A549 (cell line): ENCODE measurements around the gene OSGEPL1. TPM values are rescaled to one million over a fixed set of nuclear protein-coding genes. Genes with fewer than 3 reads are reported as not detected.
"Not testable (repeated sequence)": the region's sequence is repeated elsewhere in the genome, so short reads cannot be mapped to it uniquely, and the experiment has no call there.

Source experiments
- ATAC-seq, 2 experiments: fragments of 200-7000 bp in 1 of 2; fragments of >200 bp in 1 of 2; cut with Nextera tagmentation in 1 of 2; cut with Tn5 transposase in 1 of 2; 3 replicates each; pipeline versions ENCODE4 v1.8.0 to v1.9.1; 2018 to 2020; ENCODE audit warnings: mild to moderate bottlenecking in 1 of 2, moderate library complexity in 1 of 2
- CTCF ChIA-PET: fragments of 300-600 bp; sonication (Branson Sonifier 250); formaldehyde crosslinking; extraction: SDS; loops from one replicate; lab custom pipeline; 2021; ENCODE audit warnings: antibody characterized with exemption, inconsistent platforms; lab: Yijun Ruan, JAX
- POLR2A ChIA-PET: fragments of 350-600 bp; formaldehyde crosslinking; extraction: SDS; loops from one replicate; lab custom pipeline; 2021; ENCODE audit warnings: antibody characterized with exemption, inconsistent platforms; lab: Yijun Ruan, JAX
- DNase-seq, 2 experiments: peaks; one replicate each; pipeline versions ENCODE4 v3.0.0 to v3.0.0-alpha.2; 2011 to 2016; ENCODE audit warnings: low read depth in 1 of 2, low spot score in 1 of 2
- FAIRE-seq: peaks from 2 replicates; lab custom pipeline; 2011; peaks lifted over from hg19 to GRCh38; lab: Jason Lieb, UNC
- H3K27ac ChIP-seq, 2 experiments: fragments of >200 bp; sonication (Bioruptor Twin); formaldehyde crosslinking; 3 replicates each; pipeline ENCODE4 v1.5.1; 2016 to 2017
- H3K4me1 ChIP-seq: fragments of >200 bp; sonication (Bioruptor Twin); formaldehyde crosslinking; 3 replicates; pipeline ENCODE4 v1.6.1; 2016
- H3K4me2 ChIP-seq: fragments of >200 bp; sonication (Bioruptor Twin); formaldehyde crosslinking; 3 replicates; pipeline ENCODE4 v1.6.1; 2016
- H3K4me3 ChIP-seq: fragments of >200 bp; sonication (Bioruptor Twin); formaldehyde crosslinking; 3 replicates; pipeline ENCODE4 v1.5.1; 2016
- H3K9me3 ChIP-seq: fragments of >200 bp; sonication (Bioruptor Twin); formaldehyde crosslinking; 3 replicates; pipeline ENCODE4 v1.6.1; 2016
- EHMT2 ChIP-seq: fragments of 200-600 bp; sonication (generic); IDR thresholded peaks from 2 replicates; pipeline ENCODE4 v1.6.1; 2016; ENCODE audit warnings: antibody characterized with exemption, low read depth, mild to moderate bottlenecking, moderate library complexity
- FOSB ChIP-seq: fragments of 250-450 bp; sonication (Bioruptor Pico); IDR thresholded peaks from 2 replicates; pipeline ENCODE4 v1.5.0; 2020; ENCODE audit warnings: mild to moderate bottlenecking, moderate library complexity
- FOXS1 ChIP-seq: fragments of 250-450 bp; sonication (Bioruptor Pico); IDR thresholded peaks from 2 replicates; pipeline ENCODE4 v1.5.0; 2020; ENCODE audit warnings: mild to moderate bottlenecking, moderate library complexity
- JUNB ChIP-seq: fragments of >200 bp; sonication (Bioruptor Twin); formaldehyde crosslinking; IDR thresholded peaks from 2 replicates; pipeline ENCODE4 v1.6.1; 2016
- NPAS2 ChIP-seq: fragments of 250-450 bp; sonication (Bioruptor Pico); IDR thresholded peaks from 2 replicates; pipeline ENCODE4 v1.8.0; 2022; ENCODE audit warnings: mild to moderate bottlenecking, moderate library complexity, borderline replicate concordance
- RAD21 ChIP-seq, 2 experiments: fragments of >200 bp in 1 of 2; sonication (Bioruptor Twin) in 1 of 2; formaldehyde crosslinking in 1 of 2; IDR thresholded peaks in 1 of 2; conservative IDR thresholded peaks in 1 of 2; 2 replicates in 1 of 2; 3 replicates in 1 of 2; pipeline ENCODE4 v1.6.1; 2012 to 2018; ENCODE audit warnings: inconsistent platforms in 1 of 2
- REST ChIP-seq: fragments of 200-600 bp; sonication (generic); IDR thresholded peaks from 2 replicates; pipeline ENCODE4 v1.6.1; 2016; ENCODE audit warnings: antibody characterized with exemption, mild to moderate bottlenecking, moderate library complexity
- SMC3 ChIP-seq: fragments of >200 bp; sonication (Bioruptor Twin); formaldehyde crosslinking; IDR thresholded peaks from 3 replicates; pipeline ENCODE4 v1.6.1; 2018; ENCODE audit warnings: inconsistent platforms
- WGBS: methylation state at CpG from one replicate; pipeline ENCODE4 v1.1.6; 2017; ENCODE audit errors: missing lambda C conversion rate; 5-methylcytosine and 5-hydroxymethylcytosine counted together
- polyA plus RNA-seq, 4 experiments: library from polyadenylated mRNA; depleted of rRNA in 3 of 4; stranded (reverse); fragments of >200 nt; fragmentation: RNase III in 1 of 4; extraction: RNeasy Plus Mini Kit Qiagen cat#74134 plus additional on column Dnase treatment in 1 of 4; gene quantifications; 2 replicates in 3 of 4; 3 replicates in 1 of 4; pipeline ENCODE4 v1.2.3, GENCODE V29; 2011 to 2017
- TF ChIP-seq, protein P1 (sequence below): fragments of >200 bp; sonication (Bioruptor Twin); formaldehyde crosslinking; IDR thresholded peaks from 3 replicates; pipeline ENCODE4 v1.5.1; 2016

The OSGEPL1 gene
- polyA plus RNA-seq, 2 of the 4 experiments (the other 2 are of a cell fraction) = 9.0 to 14.4 TPM

DNA sequence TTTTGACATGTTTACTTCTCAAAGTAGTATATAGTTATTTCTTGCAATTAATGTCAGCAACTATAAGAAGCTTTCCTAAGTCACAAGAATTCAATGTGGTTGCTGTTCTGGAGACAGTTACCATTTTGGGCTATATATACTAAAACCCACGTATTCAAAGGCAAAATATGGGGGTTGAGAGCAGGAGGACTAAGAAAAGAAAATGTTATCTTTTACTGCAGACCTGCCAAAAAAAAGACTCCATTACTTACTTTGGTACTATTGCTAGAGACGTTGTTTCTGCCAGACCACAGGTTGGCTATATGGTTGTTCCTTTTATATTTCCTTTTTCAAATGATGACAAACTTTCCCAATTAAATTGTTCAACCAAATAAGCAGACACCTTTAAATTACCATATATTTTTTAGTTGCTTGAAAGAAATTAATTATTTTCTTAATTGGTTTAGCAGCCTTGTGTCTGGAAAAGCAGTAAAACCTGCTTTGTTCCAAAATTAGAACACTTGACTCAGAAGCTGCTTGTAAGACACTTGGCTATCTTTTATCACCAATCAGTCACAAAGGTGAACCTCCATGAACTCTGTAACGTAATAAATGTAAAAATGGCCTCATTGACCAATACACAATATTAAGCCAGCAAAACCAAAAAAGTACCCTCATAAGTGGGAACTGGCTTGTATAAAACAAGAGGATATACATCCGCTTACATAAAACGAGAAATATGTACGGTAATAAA lies 8.2 kb upstream of the OSGEPL1 start (continued):
- TF ChIP-seq REST = no peak
- TF ChIP-seq JUNB = no peak
- no peak for TF ChIP-seq NPAS2 (CRISPR knock-in tag)
- TF ChIP-seq, all 56 proteins: peak for 0

DNA sequence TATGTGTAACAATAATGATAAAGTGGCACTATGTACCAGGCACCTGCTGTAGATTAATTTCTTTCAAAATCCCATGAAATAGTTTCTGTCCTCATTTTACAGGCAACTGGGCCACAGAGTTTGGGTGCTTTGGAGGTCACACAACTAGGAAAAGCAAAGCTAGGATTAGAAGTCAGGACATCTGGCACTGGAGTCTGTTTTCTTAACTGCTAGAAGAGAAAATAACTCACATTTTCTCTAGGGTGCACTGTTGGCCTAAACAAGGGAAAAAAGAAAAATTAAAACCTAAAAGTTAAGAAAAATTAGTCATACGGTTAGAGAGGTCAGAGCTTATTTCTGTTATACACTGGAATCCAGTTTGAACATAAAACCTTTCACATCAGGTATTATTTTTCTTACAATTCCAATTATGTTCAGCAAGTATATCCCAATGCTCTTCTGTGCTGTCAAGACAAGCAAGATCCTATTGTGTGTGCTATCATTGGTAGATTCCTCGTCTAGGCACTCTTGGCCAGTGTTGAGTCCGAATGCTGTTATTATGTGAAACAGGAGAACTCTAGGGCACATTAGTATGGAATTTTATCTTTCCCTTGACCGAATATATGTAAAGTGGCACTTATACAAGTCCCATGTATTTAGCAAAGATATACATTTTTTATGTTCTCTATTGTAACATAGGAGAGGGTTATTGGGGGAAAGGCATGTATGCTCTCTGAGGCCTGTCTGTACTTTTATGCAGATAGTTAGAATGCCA lies 1.5 kb upstream of the OSGEPL1 start:
- FAIRE-seq (no peak), DNase-seq (peak in 1 of 2 experiments; percentile 10), ATAC-seq (no peak)
- ChIA-PET POLR2A (interaction anchor here (0.6 to 1.4 kb wide), 3 partner anchors 103 to 555 kb away, joined by 3 to 4 read pairs (median 3); partner anchors contain the start of genes ASNSD1, HIBCH and SLC40A1), CTCF (interaction anchor here (0.6 to 6.5 kb wide), 11 partner anchors 8 to 549 kb away, joined by 3 to 40 read pairs (median 6); partner anchors contain the start of genes ORMDL1 and PMS1)
- H3K4me2 ChIP-seq = peak overlapping the region; percentile 90
- no peaks in the 10 kb centered on the region for H3K9me3 ChIP-seq
- 93% methylated on average over 4 of the region's 4 CpGs for WGBS
- H3K4me1 ChIP-seq = peaks cover 13% of the 10 kb centered on the region
- H3K4me3 ChIP-seq = peak overlapping the region; percentile 95; the same call in 1 of the 3 replicates
- TF ChIP-seq EHMT2 (no peak), FOXS1 (CRISPR knock-in tag) (no peak), RAD21 (conservative IDR thresholded peaks at IDR 0.05 in 1 of 2, IDR thresholded peaks at IDR 0.05 in 1 of 2) (peak; percentile 20 to 33; a peak in 2 of 5 replicates)
- TF ChIP-seq, protein P1, sequence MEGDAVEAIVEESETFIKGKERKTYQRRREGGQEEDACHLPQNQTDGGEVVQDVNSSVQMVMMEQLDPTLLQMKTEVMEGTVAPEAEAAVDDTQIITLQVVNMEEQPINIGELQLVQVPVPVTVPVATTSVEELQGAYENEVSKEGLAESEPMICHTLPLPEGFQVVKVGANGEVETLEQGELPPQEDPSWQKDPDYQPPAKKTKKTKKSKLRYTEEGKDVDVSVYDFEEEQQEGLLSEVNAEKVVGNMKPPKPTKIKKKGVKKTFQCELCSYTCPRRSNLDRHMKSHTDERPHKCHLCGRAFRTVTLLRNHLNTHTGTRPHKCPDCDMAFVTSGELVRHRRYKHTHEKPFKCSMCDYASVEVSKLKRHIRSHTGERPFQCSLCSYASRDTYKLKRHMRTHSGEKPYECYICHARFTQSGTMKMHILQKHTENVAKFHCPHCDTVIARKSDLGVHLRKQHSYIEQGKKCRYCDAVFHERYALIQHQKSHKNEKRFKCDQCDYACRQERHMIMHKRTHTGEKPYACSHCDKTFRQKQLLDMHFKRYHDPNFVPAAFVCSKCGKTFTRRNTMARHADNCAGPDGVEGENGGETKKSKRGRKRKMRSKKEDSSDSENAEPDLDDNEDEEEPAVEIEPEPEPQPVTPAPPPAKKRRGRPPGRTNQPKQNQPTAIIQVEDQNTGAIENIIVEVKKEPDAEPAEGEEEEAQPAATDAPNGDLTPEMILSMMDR = peak; percentile 14; the same call in 1 of the 3 replicates
- peak overlapping the region in 1 of 2 experiments; percentile 94; a peak in 3 of 6 replicates for H3K27ac ChIP-seq

DNA sequence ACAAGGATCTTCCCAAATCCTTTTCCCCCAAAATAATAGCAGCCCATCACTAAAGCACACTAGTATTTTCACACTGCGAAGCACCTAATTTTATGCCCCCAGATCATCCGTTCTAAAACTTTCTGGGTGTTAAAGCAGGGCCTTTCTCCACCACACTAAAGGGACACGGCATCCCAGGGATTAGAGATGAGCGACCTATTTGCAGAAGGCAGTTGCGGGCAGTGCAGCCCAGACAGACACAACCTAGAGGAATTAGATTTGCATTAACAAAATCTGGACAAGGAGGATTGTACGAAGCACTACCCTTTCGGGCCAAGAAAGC lies 402 bp downstream of the OSGEPL1 start:
- no peak; a peak in 1 of 6 replicates for ATAC-seq
- CTCF ChIA-PET = interaction anchor here (0.7 to 6.5 kb wide), 19 partner anchors 10 to 369 kb away, joined by 3 to 40 read pairs (median 4); partner anchors contain the start of genes ANKAR, ORMDL1 and PMS1
- 0 out of 2 replicates have a peak, but pooled peaks have one; percentile 24 for TF ChIP-seq FOSB (CRISPR knock-in tag)
- no peak for TF ChIP-seq SMC3
- Histone ChIP-seq H3K4me1 (peaks cover 13% of the 10 kb centered on the region), H3K4me2 (peak overlapping the region; percentile 90), H3K27ac (peak overlapping the region; percentile 94 to 98), H3K9me3 (no peaks in the 10 kb centered on the region), H3K4me3 (peak overlapping the region; percentile 95)
- 2% methylated on average over 7 of the region's 7 CpGs for WGBS
- no peak for FAIRE-seq
- POLR2A ChIA-PET = interaction anchor here (0.9 to 1.5 kb wide), 8 partner anchors 9 to 418 kb away, joined by 3 to 10 read pairs (median 4); partner anchors contain the start of genes ORMDL1, PMS1 and SLC40A1
- DNase-seq = no peak

DNA sequence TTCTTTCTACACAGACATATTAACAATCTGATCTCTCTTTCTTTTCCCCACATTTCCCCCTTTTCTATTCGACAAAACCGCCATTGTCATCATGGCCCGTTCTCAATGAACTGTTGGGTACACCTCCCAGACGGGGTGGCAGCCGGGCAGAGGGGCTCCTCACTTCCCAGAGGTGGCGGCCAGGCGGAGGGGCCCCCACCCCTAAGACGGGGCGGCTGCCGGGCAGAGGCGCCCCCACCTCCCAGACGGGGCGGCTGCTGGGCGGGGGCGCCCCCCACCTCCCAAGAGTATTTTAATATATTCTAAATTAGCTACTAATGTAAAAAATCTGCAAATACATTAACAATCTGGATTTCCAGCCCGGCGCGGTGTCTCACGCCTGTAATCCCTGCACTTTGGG lies 2.4 kb downstream of the OSGEPL1 start:
- POLR2A ChIA-PET, FAIRE-seq, H3K9me3 ChIP-seq, ATAC-seq, H3K4me3 ChIP-seq, DNase-seq, H3K4me2 ChIP-seq, H3K27ac ChIP-seq: not testable (repeated sequence)
- CTCF ChIA-PET = interaction anchor here (4.7 to 6.5 kb wide), 2 partner anchors 10 to 99 kb away, joined by 11 to 40 read pairs; no protein-coding TSS in a partner anchor
- H3K4me1 ChIP-seq = peaks cover 17% of the 10 kb centered on the region
- 95% methylated on average over 15 of the region's 19 CpGs for WGBS
